Endothelial cell of hepatic sinusoid (primary cell): ENCODE data around the gene YARS1.
"Not testable (repeated sequence)": the region's sequence is repeated elsewhere in the genome, so short reads cannot be mapped to it uniquely, and the experiment has no call there.

Source experiments
- in situ Hi-C: cut with HindIII; loops from 2 replicates; pipeline ENCODE4 v1.10.0; 2017; ENCODE audit warnings: low sequenced_read_pairs

YARS1 gene

GRCh38 chr1:32817815-32818786 lies 943 bp upstream of the YARS1 start:
- in situ Hi-C loops = no loop called here

- in situ Hi-C loops = no loop called here
Observed at GRCh38 chr1:32816676-32817158, 441 bp downstream of the YARS1 start.

- in situ Hi-C loops = no loop called here
Observed at GRCh38 chr1:32813941-32814739, 3.0 kb downstream of the YARS1 start.

DNA sequence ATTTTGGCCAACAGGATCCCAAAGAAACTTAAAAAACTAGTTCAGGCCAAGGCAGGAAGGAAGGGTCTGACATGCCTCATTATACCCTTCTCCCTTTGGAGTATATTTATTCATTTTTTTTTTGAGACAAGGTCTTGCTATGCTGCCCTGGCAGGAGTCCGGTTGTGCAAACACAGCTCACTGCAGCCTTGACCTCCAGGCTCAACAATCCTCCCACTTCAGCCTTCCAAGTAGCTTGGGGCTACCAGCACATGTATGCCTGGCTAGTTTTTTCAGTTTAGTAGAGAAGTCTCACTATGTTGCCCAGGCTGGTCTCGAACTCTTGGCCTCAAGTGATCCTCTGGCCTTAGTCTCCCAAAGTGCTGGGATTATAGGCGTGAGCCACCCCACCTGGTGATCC lies 5.2 kb downstream of the YARS1 start:
- in situ Hi-C loops = no loop called here

- in situ Hi-C loops = no loop called here
Observed at GRCh38 chr1:32811265-32811664, 5.9 kb downstream of the YARS1 start.

DNA sequence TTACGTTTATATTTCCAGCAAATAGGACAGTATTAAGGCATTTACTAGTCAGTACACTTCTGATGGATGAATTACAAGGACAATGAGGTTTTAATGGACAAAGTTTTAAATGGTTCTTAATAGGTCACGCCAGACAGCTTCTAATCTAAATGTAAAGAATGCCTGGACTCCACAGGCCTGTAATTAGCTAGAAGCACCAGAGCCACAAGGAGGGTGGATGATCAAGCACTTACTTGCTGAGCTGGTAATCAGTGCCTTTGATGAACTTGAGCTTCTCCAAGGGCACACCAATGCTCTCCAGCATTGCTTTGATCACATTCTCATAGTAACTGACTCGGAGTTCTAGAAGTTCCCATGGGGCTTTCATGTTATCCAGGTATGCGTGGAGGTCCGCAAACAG lies 6.8 kb downstream of the YARS1 start:
- in situ Hi-C loops = no loop called here

GRCh38 chr1:32808580-32808979 lies 8.6 kb downstream of the YARS1 start:
- in situ Hi-C loops = loop anchor here (5.0 kb wide), 1 partner anchor 54 kb away; no protein-coding TSS in a partner anchor

DNA sequence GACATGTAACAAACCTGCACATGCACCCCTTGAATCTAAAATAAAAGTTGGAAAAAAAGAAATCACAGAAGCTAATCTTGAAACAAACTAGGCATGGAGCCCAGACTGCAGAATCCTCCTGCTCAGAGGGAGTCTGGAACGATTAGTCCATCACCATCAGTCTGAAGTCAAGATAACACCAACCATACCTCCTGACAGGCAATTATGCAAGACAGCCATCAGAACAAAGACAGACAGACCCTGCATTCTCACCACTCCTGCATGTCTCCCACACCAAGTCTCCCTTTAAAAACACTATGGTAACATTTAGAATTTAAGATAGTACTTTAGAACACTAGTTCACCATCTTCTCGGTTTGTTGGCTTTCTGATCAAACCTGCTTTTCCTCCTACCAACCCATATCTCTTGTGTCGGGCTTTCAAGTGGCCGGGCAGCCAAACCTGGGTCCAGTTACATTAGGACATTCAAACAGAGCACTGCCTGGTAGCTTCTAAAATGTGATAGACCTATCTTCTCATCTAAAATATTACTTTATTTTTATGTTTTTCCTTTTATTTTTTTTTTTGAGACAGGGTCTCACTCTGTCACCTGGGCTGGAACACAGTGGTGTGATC lies 10.1 kb downstream of the YARS1 start:
- in situ Hi-C loops = loop anchor here (5.0 kb wide), 1 partner anchor 55 kb away; no protein-coding TSS in a partner anchor

DNA sequence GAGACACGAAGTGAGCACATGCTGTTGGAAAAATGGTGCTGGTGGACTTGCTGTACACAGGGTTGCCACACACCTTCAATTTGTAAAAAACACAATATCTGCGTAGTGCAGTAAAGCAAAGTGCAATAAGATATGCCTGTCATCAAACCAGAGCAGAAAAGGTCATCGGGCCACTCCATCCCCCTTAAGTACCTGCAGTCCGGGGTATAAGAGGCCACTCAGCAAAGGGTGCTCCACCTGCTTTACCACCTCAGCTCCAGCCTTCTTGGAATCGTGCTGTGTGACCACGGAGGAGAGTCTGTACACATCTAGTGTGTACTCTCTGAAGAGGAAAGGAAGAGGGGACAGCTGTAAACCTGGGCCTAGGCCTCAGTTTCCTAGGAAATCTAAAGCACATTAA lies 10.9 kb downstream of the YARS1 start:
- in situ Hi-C loops = loop anchor here (5.0 kb wide), 1 partner anchor 56 kb away; no protein-coding TSS in a partner anchor

DNA sequence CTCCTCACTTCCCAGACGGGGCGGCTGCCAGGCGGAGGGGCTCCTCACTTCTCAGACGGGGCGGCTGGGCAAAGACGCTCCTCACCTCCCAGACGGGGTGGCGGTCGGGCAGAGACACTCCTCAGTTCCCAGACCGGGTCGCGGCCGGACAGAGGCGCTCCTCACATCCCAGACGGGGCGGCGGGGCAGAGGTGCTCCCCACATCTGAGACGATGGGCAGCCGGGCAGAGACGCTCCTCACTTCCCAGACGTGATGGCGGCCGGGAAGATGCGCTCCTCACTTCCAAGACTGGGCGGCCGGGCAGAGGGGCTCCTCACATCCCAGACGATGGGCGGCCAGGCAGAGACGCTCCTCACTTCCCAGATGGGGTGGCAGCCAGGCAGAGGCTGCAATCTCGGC lies 12.7 kb downstream of the YARS1 start:
- in situ Hi-C loops = not testable (repeated sequence)

DNA sequence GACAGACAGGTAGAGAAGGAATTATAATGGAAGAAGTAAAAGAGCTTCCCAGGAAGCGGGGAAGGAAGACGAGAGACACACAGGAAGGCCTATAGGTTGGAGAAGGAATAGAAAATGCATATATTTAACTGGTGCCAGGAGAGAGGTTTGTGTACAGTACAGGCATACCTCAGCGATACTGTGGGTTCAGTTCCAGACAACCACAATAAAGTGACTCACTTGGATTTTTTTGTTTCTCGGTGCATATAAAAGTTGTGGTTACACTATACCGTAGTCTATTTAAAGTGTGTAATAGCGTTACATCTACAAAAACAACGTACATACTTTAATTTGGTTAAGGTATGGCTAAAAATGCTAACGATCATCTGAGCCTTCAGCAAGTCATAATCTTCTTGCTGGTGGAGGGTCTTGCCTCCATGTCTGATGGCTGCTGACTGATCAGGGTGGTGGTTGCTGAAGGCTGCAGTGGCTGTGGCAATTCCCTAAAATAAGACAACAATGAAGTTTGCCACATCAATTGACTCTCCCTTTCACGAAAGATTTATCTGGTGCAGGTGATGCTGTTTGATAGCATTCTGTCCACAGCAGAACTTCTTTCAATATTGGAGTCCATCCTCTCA lies 16.0 kb downstream of the YARS1 start:
- in situ Hi-C loops = no loop called here

DNA sequence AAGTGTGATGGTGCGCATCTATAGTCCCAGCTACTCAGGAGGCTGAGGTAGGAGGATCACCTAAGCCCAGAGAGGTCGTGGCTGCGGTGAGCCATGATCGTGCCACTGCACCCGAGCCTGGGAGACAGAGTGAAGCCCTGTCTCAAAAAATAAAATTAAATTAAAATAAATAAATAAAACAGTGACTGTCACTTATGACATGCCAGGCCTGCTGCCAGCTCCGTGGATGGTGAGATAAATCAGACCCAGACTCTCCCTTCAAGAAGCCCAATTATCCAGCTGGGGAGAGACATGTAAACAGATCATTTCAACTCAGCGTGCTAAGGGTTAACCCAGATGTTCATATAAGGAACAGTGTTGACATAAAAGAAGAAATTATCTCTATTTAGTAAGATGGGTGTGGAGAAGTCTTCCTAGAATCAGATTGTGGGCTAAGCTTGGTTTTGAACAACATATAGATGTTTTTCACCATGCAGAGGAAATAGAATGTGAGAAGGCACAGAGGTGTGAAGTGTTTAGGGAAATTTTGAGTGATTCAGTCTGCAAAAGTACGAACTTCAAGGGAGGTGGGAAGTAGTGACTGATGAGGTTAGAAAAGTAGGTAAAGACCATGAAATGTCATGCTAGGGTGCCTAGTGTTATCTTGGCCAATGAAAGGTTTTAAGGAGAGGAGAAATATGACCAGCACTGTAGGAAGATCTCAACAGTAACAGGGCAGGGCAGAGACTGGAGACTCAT lies 18.3 kb downstream of the YARS1 start:
- in situ Hi-C loops = no loop called here

DNA sequence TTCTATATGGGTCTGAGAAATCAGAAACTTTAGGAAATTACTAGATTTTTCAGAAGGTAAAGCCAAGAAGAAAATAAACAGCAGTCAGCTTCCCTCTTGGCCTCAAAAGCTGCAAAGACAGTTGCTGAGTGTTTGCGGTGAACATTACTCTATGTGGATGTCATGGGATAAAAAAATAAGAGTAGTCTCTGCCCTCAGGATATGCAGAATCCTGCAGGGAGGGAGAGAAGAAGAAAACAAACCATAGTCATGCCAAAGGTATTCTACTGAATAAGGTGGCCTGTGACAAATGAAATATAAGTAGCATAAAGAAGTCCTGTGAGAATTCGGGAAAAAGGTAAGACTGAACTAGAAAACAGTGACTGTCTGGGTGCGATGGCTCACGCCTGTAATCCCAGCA lies 19.0 kb downstream of the YARS1 start:
- in situ Hi-C loops = no loop called here

- in situ Hi-C loops = no loop called here
Observed at GRCh38 chr1:32797456-32797855, 19.7 kb downstream of the YARS1 start.

DNA sequence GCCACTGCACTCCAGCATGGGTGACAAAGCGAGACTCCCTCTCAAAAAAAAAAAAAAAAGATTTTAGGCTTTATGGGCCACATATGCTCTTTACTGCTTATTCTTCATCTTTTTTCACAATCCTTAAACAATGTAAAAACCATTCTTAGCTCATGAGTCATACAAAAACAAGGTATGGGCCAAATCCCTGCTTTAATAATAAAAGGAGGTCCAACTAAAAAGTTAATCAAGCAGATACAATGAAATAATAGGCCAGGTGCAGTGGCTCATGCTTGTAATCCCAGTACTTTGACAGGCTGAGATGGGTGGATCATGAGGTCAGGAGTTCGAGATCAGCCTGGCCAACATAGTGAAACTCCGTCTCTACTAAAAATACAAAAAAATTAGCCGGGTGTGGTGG lies 21.4 kb downstream of the YARS1 start:
- in situ Hi-C loops = not testable (repeated sequence)

DNA sequence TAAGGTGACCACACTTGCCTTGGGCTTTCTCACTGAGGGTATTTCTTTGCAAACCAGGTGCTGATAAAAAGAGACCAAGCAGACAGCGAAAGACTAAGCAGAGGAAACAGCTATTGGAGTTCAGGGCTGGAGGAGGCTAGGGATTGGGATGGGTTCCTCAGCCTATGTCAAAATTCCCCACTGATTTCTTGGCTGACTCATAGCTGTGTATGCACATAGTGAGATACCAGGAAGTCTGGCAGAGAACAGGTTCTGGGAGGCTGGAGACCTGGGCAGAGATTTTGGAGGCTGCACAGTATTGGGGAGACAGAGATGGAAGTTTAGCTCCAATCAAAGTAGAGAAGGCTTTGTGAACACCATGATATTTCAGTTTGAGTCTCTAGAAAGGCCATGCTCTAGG lies 25.3 kb downstream of the YARS1 start:
- in situ Hi-C loops = no loop called here

GRCh38 chr1:32789356-32789755 lies 27.8 kb downstream of the YARS1 start:
- in situ Hi-C loops = not testable (repeated sequence)

DNA sequence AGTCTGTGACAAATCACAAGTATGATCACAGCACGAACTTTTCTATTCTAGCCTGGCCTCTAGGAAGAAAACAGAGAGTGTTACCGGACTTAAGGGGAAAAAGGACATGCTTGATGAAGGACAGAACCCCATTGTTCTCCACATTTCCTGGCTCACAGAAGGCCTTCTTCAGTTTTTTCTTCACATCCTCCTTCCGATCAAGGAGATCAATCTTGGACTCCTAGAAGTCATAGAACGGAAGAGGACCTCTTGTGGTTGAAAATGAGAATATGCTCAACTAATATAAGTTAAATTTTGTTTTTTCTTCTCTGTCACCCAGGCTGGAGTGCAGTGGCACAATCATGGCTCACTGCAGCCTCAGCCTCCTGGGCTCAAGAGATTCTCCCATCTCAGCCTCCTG lies 30.3 kb downstream of the YARS1 start:
- in situ Hi-C loops = no loop called here

DNA sequence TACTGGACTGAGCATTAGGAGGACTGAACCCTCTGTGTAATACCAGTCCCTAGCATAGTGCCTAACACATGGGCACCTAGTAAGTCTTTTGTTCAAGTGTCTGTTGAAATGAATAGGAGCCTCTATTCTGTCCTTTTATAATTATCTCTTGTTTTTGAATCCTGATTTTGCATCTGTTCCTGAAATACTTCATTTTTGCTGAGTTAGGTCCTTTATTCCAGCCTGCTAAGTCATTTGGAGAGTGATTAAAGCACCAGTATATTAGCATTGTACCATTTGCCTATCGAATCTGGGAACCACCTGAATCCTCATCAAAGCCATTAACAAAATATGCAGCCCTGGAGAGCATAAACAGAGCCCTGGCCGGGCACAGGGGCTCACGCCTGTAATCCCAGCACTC lies 32.3 kb downstream of the YARS1 start:
- in situ Hi-C loops = loop anchor here (5.0 kb wide), 2 partner anchors 78 to 288 kb away; no protein-coding TSS in a partner anchor

- in situ Hi-C loops = loop anchor here (5.0 kb wide), 2 partner anchors 77 to 287 kb away; no protein-coding TSS in a partner anchor
Observed at GRCh38 chr1:32783851-32784250, 33.3 kb downstream of the YARS1 start.
